ENCODE data around the gene NCKAP5.

- TF ChIP-seq CTCF (IDR thresholded peaks at IDR 0.05) = no peak
- no peak for TF ChIP-seq POLR2AphosphoS5 (IDR thresholded peaks at IDR 0.05)
- no peak for TF ChIP-seq POLR2A (IDR thresholded peaks at IDR 0.05)
Observed at GRCh38 chr2:132904142-132904842, 664.0 kb downstream of the NCKAP5 start.

Data from prostate gland (tissue), 2 donors.